NCI-H1930 (cell line): Measurements from ENCODE around the gene RAD51B.
"Not testable (repeated sequence)": the region's sequence is repeated elsewhere in the genome, so short reads cannot be mapped to it uniquely, and the experiment has no call there.

ENCODE experiments used
- DNase-seq, 2 experiments: peaks; one replicate each; lab custom pipeline; 2025; lab: John Stamatoyannopoulos, UW

Gene RAD51B

GRCh38 chr14:68250927-68251768 is 431.6 kb downstream of the RAD51B start:
- no peak for DNase-seq

- DNase-seq: no peak
Measured at GRCh38 chr14:68251769-68252100, 432.2 kb downstream of the RAD51B start.

- DNase-seq: no peak
Measured at GRCh38 chr14:68253160-68253780, 433.7 kb downstream of the RAD51B start.

GRCh38 chr14:68253878-68254528 is 434.4 kb downstream of the RAD51B start:
- no peak for DNase-seq

- DNase-seq: no peak
Measured at GRCh38 chr14:68254669-68255527, 435.3 kb downstream of the RAD51B start.

- DNase-seq: no peak
Measured at GRCh38 chr14:68255693-68256178, 436.2 kb downstream of the RAD51B start.

GRCh38 chr14:68257969-68258368 is 438.4 kb downstream of the RAD51B start:
- no peak for DNase-seq

GRCh38 chr14:68258995-68259394 is 439.4 kb downstream of the RAD51B start:
- DNase-seq: not testable (repeated sequence)

GRCh38 chr14:68260121-68260520 is 440.5 kb downstream of the RAD51B start:
- DNase-seq: no peak

GRCh38 chr14:68261092-68261842 is 441.7 kb downstream of the RAD51B start:
- no peak for DNase-seq

- no peak for DNase-seq
Measured at GRCh38 chr14:68262567-68262966, 443.0 kb downstream of the RAD51B start.

- DNase-seq: no peak
Measured at GRCh38 chr14:68263563-68264259, 444.1 kb downstream of the RAD51B start.

GRCh38 chr14:68264260-68264569 is 444.6 kb downstream of the RAD51B start:
- DNase-seq: no peak

GRCh38 chr14:68266998-68267397 is 447.4 kb downstream of the RAD51B start:
- DNase-seq: no peak

- DNase-seq: no peak
Measured at GRCh38 chr14:68268197-68268596, 448.6 kb downstream of the RAD51B start.

GRCh38 chr14:68268719-68269118 is 449.1 kb downstream of the RAD51B start:
- DNase-seq: no peak

GRCh38 chr14:68269136-68269927 is 449.8 kb downstream of the RAD51B start:
- DNase-seq: no peak

GRCh38 chr14:68270342-68270741 is 450.8 kb downstream of the RAD51B start:
- DNase-seq: no peak

- DNase-seq: no peak
Measured at GRCh38 chr14:68271913-68272391, 452.4 kb downstream of the RAD51B start.

- DNase-seq: no peak
Measured at GRCh38 chr14:68273413-68273812, 453.8 kb downstream of the RAD51B start.
